ENCODE data around the gene SOX5. TPM values are rescaled to one million over a fixed set of nuclear protein-coding genes. Genes with fewer than 3 reads are reported as not detected.
"Not testable (repeated sequence)": the region's sequence is repeated elsewhere in the genome, so short reads cannot be mapped to it uniquely, and the experiment has no call there.

SOX5 gene
- total RNA-seq, 1 experiment from 2014 or later = 0.52 TPM

- Histone ChIP-seq H3K4me2 (ENCODE audit: low read length) (no peak overlapping the region), H3K4me3 (replicated peaks in 1 of 2; ENCODE audit: low read depth in 1 of 2, low read length in 2 of 2) (no peak overlapping the region), H3K36me3 (ENCODE audit: control insufficient read depth in 1 of 2, insufficient read depth in 2 of 2, low read length in 2 of 2) (no peaks in the 10 kb centered on the region), H2AFZ (ENCODE audit: low read depth, low read length, poor library complexity, severe bottlenecking) (no peak overlapping the region), H3K4me1 (ENCODE audit: control insufficient read depth in 1 of 2, insufficient read depth in 2 of 2, low read length in 2 of 2) (no peaks in the 10 kb centered on the region), H3K27me3 (ENCODE audit: insufficient read depth, low read length) (no peaks in the 10 kb centered on the region), H4K20me1 (ENCODE audit: insufficient read depth) (no peaks in the 10 kb centered on the region), H3K27ac (ENCODE audit: low read depth, low read length) (no peak overlapping the region), H3K9me2 (ENCODE audit: insufficient read depth) (no peaks in the 10 kb centered on the region), H3K9ac (ENCODE audit: low read length) (no peak overlapping the region), H3K79me2 (ENCODE audit: insufficient read depth, low read length) (no peaks in the 10 kb centered on the region), H3K9me3 (ENCODE audit: control insufficient read depth in 1 of 2, insufficient read depth in 1 of 2, low read depth in 1 of 2, low read length in 2 of 2) (peaks cover 18 to 34% of the 10 kb centered on the region in 2 experiments; a peak in 3 of 4 replicates)
- no peak for TF ChIP-seq SIN3A (IDR thresholded peaks at IDR 0.05; ENCODE audit: low read depth)
- TF ChIP-seq POLR2A (IDR thresholded peaks at IDR 0.05; ENCODE audit: borderline replicate concordance, extremely low read depth, insufficient read depth, insufficient read length) = no peak
- ATAC-seq (no peak), DNase-seq (ENCODE audit: low read depth, low spot score) (no peak)
- ChIA-PET CTCF (no interaction called here), RAD21 (ENCODE audit: low non-redundant PET in 1 of 2, low total read pairs in 2 of 2, uncharacterized antibody in 2 of 2, unreplicated experiment in 2 of 2) (no interaction called here), POLR2A (no interaction called here)
- intact Hi-C loops (cut with micrococcal nuclease) = no loop called here
- no TSS peak for BruUV-seq (replicated peaks)
Measured at GRCh38 chr12:23830210-23830609, 119.3 kb downstream of the SOX5 start.

- H3K4me2 ChIP-seq (ENCODE audit: low read length) = no peak overlapping the region
- intact Hi-C loops (cut with micrococcal nuclease) = no loop called here
- no TSS peak for BruUV-seq (replicated peaks)
Measured at GRCh38 chr12:23827353-23827752, 122.1 kb downstream of the SOX5 start.

DNA sequence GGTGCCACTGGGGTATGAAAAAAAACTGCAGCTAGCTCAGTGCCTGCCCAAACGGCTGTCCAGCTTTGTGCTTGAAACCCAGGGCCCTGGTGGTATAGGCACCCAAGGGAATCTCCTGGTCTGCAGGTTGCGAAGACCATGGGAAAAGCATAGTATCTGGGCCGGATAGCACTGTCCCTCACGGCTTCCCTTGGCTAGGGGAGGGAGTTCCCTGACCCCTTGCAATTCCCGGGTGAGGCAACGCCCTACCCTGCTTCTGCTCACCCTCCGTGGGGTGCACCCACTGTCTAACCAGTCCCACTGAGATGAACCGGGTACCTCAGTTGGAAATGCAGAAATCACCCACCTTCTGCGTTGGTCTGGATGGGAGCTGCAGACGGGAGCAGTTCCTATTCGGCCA lies 124.3 kb downstream of the SOX5 start:
- H3K27me3 ChIP-seq (ENCODE audit: insufficient read depth, low read length); H4K20me1 ChIP-seq (ENCODE audit: insufficient read depth); H3K79me2 ChIP-seq (ENCODE audit: insufficient read depth, low read length); H3K4me3 ChIP-seq (replicated peaks in 1 of 2; ENCODE audit: low read depth in 1 of 2, low read length in 2 of 2); H3K27ac ChIP-seq (ENCODE audit: low read depth, low read length); POLR2A ChIA-PET; H3K9ac ChIP-seq (ENCODE audit: low read length); CTCF ChIA-PET; RAD21 ChIA-PET (ENCODE audit: low non-redundant PET in 1 of 2, low total read pairs in 2 of 2, uncharacterized antibody in 2 of 2, unreplicated experiment in 2 of 2); H3K36me3 ChIP-seq (ENCODE audit: control insufficient read depth in 1 of 2, insufficient read depth in 2 of 2, low read length in 2 of 2); ATAC-seq; H3K4me1 ChIP-seq (ENCODE audit: control insufficient read depth in 1 of 2, insufficient read depth in 2 of 2, low read length in 2 of 2); intact Hi-C loops (cut with micrococcal nuclease); BruUV-seq (replicated peaks); H2AFZ ChIP-seq (ENCODE audit: low read depth, low read length, poor library complexity, severe bottlenecking); DNase-seq (ENCODE audit: low read depth, low spot score); H3K9me2 ChIP-seq (ENCODE audit: insufficient read depth); H3K4me2 ChIP-seq (ENCODE audit: low read length): not testable (repeated sequence)
- peaks cover 7 to 18% of the 10 kb centered on the region in 2 experiments; a peak in 2 of 4 replicates for H3K9me3 ChIP-seq (ENCODE audit: control insufficient read depth in 1 of 2, insufficient read depth in 1 of 2, low read depth in 1 of 2, low read length in 2 of 2)

More at GRCh38 chr12:23827353-23827752, 122.1 kb downstream of the SOX5 start:
- no peak for TF ChIP-seq ATF3 (IDR thresholded peaks at IDR 0.05)
- no peak for TF ChIP-seq SIN3A (IDR thresholded peaks at IDR 0.05; ENCODE audit: low read depth)
- no peak for TF ChIP-seq CBX3 (IDR thresholded peaks at IDR 0.05; ENCODE audit: low read depth)
- TF ChIP-seq EZH2 (IDR thresholded peaks at IDR 0.05) = no peak
- TF ChIP-seq CEBPB (IDR thresholded peaks at IDR 0.05; ENCODE audit: low read depth) = no peak
- TF ChIP-seq, protein P1, sequence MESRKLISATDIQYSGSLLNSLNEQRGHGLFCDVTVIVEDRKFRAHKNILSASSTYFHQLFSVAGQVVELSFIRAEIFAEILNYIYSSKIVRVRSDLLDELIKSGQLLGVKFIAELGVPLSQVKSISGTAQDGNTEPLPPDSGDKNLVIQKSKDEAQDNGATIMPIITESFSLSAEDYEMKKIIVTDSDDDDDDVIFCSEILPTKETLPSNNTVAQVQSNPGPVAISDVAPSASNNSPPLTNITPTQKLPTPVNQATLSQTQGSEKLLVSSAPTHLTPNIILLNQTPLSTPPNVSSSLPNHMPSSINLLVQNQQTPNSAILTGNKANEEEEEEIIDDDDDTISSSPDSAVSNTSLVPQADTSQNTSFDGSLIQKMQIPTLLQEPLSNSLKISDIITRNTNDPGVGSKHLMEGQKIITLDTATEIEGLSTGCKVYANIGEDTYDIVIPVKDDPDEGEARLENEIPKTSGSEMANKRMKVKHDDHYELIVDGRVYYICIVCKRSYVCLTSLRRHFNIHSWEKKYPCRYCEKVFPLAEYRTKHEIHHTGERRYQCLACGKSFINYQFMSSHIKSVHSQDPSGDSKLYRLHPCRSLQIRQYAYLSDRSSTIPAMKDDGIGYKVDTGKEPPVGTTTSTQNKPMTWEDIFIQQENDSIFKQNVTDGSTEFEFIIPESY (IDR thresholded peaks at IDR 0.05; ENCODE audit: extremely low read depth, insufficient replicate concordance, low read length) = no peak
- no peak for TF ChIP-seq RAD21 (IDR thresholded peaks at IDR 0.05; ENCODE audit: low read depth)
- RAD21 ChIA-PET (ENCODE audit: low non-redundant PET in 1 of 2, low total read pairs in 2 of 2, uncharacterized antibody in 2 of 2, unreplicated experiment in 2 of 2) = no interaction called here
- Histone ChIP-seq H3K4me3 (replicated peaks in 1 of 2; ENCODE audit: low read depth in 1 of 2, low read length in 2 of 2) (no peak overlapping the region), H3K9ac (ENCODE audit: low read length) (no peak overlapping the region), H3K9me2 (ENCODE audit: insufficient read depth) (no peaks in the 10 kb centered on the region), H3K79me2 (ENCODE audit: insufficient read depth, low read length) (no peaks in the 10 kb centered on the region), H3K27ac (ENCODE audit: low read depth, low read length) (no peak overlapping the region), H2AFZ (ENCODE audit: low read depth, low read length, poor library complexity, severe bottlenecking) (no peak overlapping the region), H3K27me3 (ENCODE audit: insufficient read depth, low read length) (no peaks in the 10 kb centered on the region), H3K4me1 (ENCODE audit: control insufficient read depth in 1 of 2, insufficient read depth in 2 of 2, low read length in 2 of 2) (no peaks in the 10 kb centered on the region), H4K20me1 (ENCODE audit: insufficient read depth) (no peaks in the 10 kb centered on the region), H3K9me3 (ENCODE audit: control insufficient read depth in 1 of 2, insufficient read depth in 1 of 2, low read depth in 1 of 2, low read length in 2 of 2) (peaks cover 7 to 31% of the 10 kb centered on the region in 2 experiments; a peak in 3 of 4 replicates), H3K36me3 (ENCODE audit: control insufficient read depth in 1 of 2, insufficient read depth in 2 of 2, low read length in 2 of 2) (no peaks in the 10 kb centered on the region)
- no peak for ATAC-seq
- POLR2A ChIA-PET = no interaction called here
- no peak for DNase-seq (ENCODE audit: low read depth, low spot score)
- CTCF ChIA-PET = no interaction called here
